HG03135 (cell line): ENCODE measurements around the gene VWA3A.
"Not testable (repeated sequence)": the region's sequence is repeated elsewhere in the genome, so short reads cannot be mapped to it uniquely, and the experiment has no call there.

Experiments
- ATAC-seq: cut with Tn5 transposase; IDR thresholded peaks from one replicate; pipeline ENCODE4 v1.9.1; 2021; ENCODE audit warnings: mild to moderate bottlenecking, moderate library complexity; ENCODE audit not compliant: unreplicated experiment

Gene VWA3A

GRCh38 chr16:22081050-22081449 is 11.3 kb upstream of the VWA3A start:
- no peak for ATAC-seq

- no peak for ATAC-seq
Measured at GRCh38 chr16:22086440-22086839, 5.9 kb upstream of the VWA3A start.

- no peak for ATAC-seq
Measured at GRCh38 chr16:22088642-22089041, 3.7 kb upstream of the VWA3A start.

GRCh38 chr16:22089910-22090309 is 2.4 kb upstream of the VWA3A start:
- ATAC-seq = no peak

- no peak for ATAC-seq
Measured at GRCh38 chr16:22091721-22092120, 620 bp upstream of the VWA3A start.

- ATAC-seq = no peak
Measured at GRCh38 chr16:22093331-22093730, 990 bp downstream of the VWA3A start.

- ATAC-seq = no peak
Measured at GRCh38 chr16:22093996-22094395, 1.7 kb downstream of the VWA3A start.

GRCh38 chr16:22098405-22099255 is 6.3 kb downstream of the VWA3A start:
- ATAC-seq = no peak

GRCh38 chr16:22099256-22099975 is 7.1 kb downstream of the VWA3A start:
- no peak for ATAC-seq

- ATAC-seq = no peak
Measured at GRCh38 chr16:22103441-22103840, 11.1 kb downstream of the VWA3A start.

- ATAC-seq = no peak
Measured at GRCh38 chr16:22109258-22109898, 17.0 kb downstream of the VWA3A start.

- not testable (repeated sequence) for ATAC-seq
Measured at GRCh38 chr16:22111629-22112028, 19.3 kb downstream of the VWA3A start.

- ATAC-seq = no peak
Measured at GRCh38 chr16:22116095-22116700, 23.9 kb downstream of the VWA3A start.

GRCh38 chr16:22117609-22118008 is 25.3 kb downstream of the VWA3A start:
- no peak for ATAC-seq

GRCh38 chr16:22120440-22120839 is 28.1 kb downstream of the VWA3A start:
- no peak for ATAC-seq

GRCh38 chr16:22122239-22122638 is 29.9 kb downstream of the VWA3A start:
- no peak for ATAC-seq

- ATAC-seq = no peak
Measured at GRCh38 chr16:22123146-22123545, 30.8 kb downstream of the VWA3A start.

- ATAC-seq = no peak
Measured at GRCh38 chr16:22123759-22124490, 31.6 kb downstream of the VWA3A start.

- no peak for ATAC-seq
Measured at GRCh38 chr16:22124583-22125284, 32.4 kb downstream of the VWA3A start.

GRCh38 chr16:22126037-22126558 is 33.8 kb downstream of the VWA3A start:
- no peak for ATAC-seq
